Activated T-cell treated with anti-CD3 and anti-CD28 coated beads for 4 hours (primary cell): Measurements from ENCODE around the gene ZDHHC5.
"Not testable (repeated sequence)": the region's sequence is repeated elsewhere in the genome, so short reads cannot be mapped to it uniquely, and the experiment has no call there.

ENCODE experiments used
- DNase-seq: peaks from one replicate; pipeline ENCODE4 v3.0.0-alpha.2; 2020

Gene ZDHHC5

GRCh38 chr11:57644748-57645688 lies 22.9 kb upstream of the ZDHHC5 start:
- peak; percentile 90 for DNase-seq

- no peak for DNase-seq
Measured at GRCh38 chr11:57645689-57646085, 22.2 kb upstream of the ZDHHC5 start.

- no peak for DNase-seq
Measured at GRCh38 chr11:57646194-57646798, 21.6 kb upstream of the ZDHHC5 start.

- no peak for DNase-seq
Measured at GRCh38 chr11:57646799-57647303, 21.1 kb upstream of the ZDHHC5 start.

GRCh38 chr11:57647372-57647771 lies 20.5 kb upstream of the ZDHHC5 start:
- no peak for DNase-seq

- no peak for DNase-seq
Measured at GRCh38 chr11:57647960-57648800, 19.7 kb upstream of the ZDHHC5 start.

- DNase-seq: no peak
Measured at GRCh38 chr11:57648801-57649735, 18.8 kb upstream of the ZDHHC5 start.

GRCh38 chr11:57649826-57650738 lies 17.8 kb upstream of the ZDHHC5 start, which contains the start of gene YPEL4:
Gene YPEL4, minus strand, starts transcription at chr11:57649912. Its CDS starts 2,805 bp downstream, at chr11:57647107.
- DNase-seq: peak; percentile 60

- no peak for DNase-seq
Measured at GRCh38 chr11:57650739-57651090, 17.2 kb upstream of the ZDHHC5 start.

GRCh38 chr11:57651408-57651807 lies 16.5 kb upstream of the ZDHHC5 start:
- DNase-seq: no peak

- not testable (repeated sequence) for DNase-seq
Measured at GRCh38 chr11:57652230-57652629, 15.7 kb upstream of the ZDHHC5 start.

- DNase-seq: no peak
Measured at GRCh38 chr11:57652662-57653061, 15.3 kb upstream of the ZDHHC5 start.

- DNase-seq: no peak
Measured at GRCh38 chr11:57653163-57653562, 14.8 kb upstream of the ZDHHC5 start.

GRCh38 chr11:57656885-57657193 lies 11.1 kb upstream of the ZDHHC5 start:
- DNase-seq: no peak

- peak; percentile 99 for DNase-seq
Measured at GRCh38 chr11:57657194-57658022, 10.5 kb upstream of the ZDHHC5 start, which contains the start of gene CLP1. Gene CLP1, plus strand, starts transcription at chr11:57657762. Its CDS starts 1,715 bp downstream, at chr11:57659477.

GRCh38 chr11:57658023-57658361 lies 9.9 kb upstream of the ZDHHC5 start:
- DNase-seq: no peak

GRCh38 chr11:57659669-57660068 lies 8.2 kb upstream of the ZDHHC5 start:
- no peak for DNase-seq

GRCh38 chr11:57662893-57663292 lies 5.0 kb upstream of the ZDHHC5 start:
- DNase-seq: no peak

- DNase-seq: no peak
Measured at GRCh38 chr11:57663975-57664374, 3.9 kb upstream of the ZDHHC5 start.

- DNase-seq: peak; percentile 82
Measured at GRCh38 chr11:57667117-57667735, 688 bp upstream of the ZDHHC5 start.
